Skin epidermis (tissue), 12 donors: ENCODE data around the gene PGAM2.

Experiments used
- H3K27ac ChIP-seq, 21 experiments: fragments of 200-600 bp; sonication (generic) in 11 of 21; one replicate each; pipeline ENCODE4 v1.5.0; 2020; ENCODE audit warnings: mild to moderate bottlenecking in 3 of 21, inconsistent platforms in 2 of 21, moderate library complexity in 2 of 21
- H3K4me3 ChIP-seq, 7 experiments: fragments of 200-600 bp; sonication (generic) in 2 of 7; one replicate each; pipeline ENCODE4 v1.5.0; 2020; ENCODE audit warnings: inconsistent platforms in 2 of 7, mild to moderate bottlenecking in 2 of 7, moderate library complexity in 1 of 7

PGAM2 gene

DNA sequence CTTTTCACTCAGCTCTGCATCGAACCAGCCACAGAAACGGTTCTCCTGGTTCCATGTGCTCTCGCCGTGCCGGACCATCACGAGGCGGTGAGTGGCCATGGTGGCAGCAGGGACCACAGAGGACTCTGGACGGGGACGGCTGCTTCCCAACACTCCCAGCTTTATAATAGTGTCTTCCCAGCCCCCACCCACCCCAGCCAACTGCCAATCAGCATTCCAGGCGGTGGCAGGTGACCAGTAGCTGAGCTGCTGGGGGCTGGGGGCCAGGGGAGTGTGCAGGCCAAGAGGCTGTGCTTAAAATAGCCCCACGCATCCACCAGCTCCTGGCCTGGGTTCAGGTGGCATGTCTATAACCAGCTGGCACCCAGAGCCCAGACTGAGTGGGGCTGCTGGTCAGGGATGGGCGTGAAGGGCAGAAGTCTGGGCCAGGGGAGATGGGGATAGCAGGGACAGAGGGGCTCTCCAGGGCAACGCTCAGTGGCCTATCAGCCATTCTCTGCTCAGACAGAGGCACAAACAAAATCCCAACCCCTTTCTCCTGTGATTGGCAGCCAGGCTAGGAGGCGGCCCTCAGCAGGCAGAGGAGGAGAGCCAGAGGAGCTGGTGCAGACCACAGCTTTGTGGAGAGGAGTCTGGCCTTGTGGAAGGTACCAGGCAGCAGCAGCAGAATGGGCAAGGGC lies at the start of gene PGAM2:
PGAM2 (minus strand) TSS at position 137 of the 680 bp plus-strand sequence; CDS start at position 99, 38 bp downstream.
- H3K27ac ChIP-seq = peak within 1 kb of the TSS in 1 of 21 experiments; percentile 35
- no peak within 1 kb of the TSS for H3K4me3 ChIP-seq

- H3K4me3 ChIP-seq = no peak overlapping the region
- no peak overlapping the region for H3K27ac ChIP-seq
These were observed 49.4 kb upstream of the PGAM2 start for GRCh38 chr7:44114586-44115310.

GRCh38 chr7:44113764-44114354 lies 48.5 kb upstream of the PGAM2 start:
- H3K27ac ChIP-seq = no peak overlapping the region

DNA sequence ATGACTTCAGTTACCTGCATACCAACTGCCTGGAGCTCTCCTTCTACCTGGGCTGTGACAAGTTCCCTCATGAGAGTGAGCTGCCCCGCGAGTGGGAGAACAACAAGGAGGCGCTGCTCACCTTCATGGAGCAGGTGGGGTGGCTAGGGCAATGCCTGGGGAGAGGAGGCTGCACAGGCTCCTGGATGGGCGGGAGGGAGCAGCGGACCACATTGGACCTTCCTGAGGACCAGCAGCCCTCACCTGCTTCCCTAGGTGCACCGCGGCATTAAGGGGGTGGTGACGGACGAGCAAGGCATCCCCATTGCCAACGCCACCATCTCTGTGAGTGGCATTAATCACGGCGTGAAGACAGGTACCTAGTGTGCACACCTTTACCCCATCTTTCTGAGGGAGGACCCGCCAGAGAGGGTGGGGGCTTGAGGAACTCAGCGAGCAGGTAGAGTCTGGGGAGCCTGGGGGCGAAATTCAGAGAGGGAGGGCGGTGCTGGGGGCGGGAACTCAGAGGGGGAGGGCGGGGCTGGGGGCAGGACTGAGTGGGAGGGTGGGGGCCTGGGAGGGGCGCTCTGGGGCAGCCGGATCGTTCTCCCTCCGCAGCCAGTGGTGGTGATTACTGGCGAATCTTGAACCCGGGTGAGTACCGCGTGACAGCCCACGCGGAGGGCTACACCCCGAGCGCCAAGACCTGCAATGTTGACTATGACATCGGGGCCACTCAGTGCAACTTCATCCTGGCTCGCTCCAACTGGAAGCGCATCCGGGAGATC lies 47.8 kb upstream of the PGAM2 start:
- Histone ChIP-seq H3K27ac (no peak overlapping the region), H3K4me3 (no peak overlapping the region)

More at GRCh38 chr7:44113764-44114354, 48.5 kb upstream of the PGAM2 start:
- no peak overlapping the region for H3K4me3 ChIP-seq

GRCh38 chr7:44112231-44112996 lies 47.0 kb upstream of the PGAM2 start:
- Histone ChIP-seq H3K27ac (no peak overlapping the region), H3K4me3 (no peak overlapping the region)

DNA sequence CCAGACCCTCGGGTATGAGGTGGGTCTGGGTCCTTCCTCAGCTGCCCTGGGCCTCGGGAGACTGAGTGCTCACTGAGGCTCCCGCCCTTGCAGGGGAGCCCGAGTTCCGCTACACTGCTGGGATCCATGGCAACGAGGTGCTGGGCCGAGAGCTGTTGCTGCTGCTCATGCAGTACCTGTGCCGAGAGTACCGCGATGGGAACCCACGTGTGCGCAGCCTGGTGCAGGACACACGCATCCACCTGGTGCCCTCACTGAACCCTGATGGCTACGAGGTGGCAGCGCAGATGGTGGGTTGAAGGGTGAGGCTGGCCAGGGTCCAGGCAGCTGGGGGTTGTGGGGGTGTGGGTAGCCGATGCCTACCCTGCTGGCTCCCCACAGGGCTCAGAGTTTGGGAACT lies 46.4 kb upstream of the PGAM2 start:
- no peak overlapping the region for H3K4me3 ChIP-seq
- no peak overlapping the region for H3K27ac ChIP-seq

DNA sequence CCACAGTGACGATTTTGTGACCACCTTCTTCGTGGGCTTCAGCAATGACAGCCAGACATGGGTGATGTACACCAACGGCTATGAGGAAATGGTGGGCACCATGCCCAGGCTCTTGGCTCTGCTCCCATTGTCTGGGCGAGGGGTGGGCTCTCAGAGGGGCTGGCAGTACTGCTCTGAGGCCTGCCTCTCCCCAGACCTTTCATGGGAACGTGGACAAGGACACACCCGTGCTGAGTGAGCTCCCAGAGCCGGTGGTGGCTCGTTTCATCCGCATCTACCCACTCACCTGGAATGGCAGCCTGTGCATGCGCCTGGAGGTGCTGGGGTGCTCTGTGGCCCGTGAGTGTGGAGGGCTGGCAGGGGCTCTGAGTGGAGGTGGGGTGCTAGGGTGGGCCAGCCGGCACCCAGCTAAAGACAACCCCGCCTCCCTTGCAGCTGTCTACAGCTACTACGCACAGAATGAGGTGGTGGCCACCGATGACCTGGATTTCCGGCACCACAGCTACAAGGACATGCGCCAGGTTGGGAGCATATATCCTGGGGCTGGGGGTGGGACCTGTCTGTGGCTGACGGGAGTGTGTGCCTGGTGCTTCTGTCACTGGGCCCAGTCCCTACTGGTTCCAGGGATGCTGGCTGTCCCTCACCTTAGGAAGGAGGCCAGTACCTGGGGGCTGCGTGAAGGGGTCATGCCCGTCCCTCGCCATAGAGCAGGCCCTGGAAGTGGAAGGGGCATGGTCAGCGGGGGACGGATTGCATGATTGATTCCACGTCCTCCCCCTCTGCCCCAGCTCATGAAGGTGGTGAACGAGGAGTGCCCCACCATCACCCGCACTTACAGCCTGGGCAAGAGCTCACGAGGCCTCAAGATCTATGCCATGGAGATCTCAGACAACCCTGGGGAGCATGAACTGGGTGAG lies 45.6 kb upstream of the PGAM2 start:
- peak overlapping the region in 3 of 21 experiments; percentile 7 to 21 (median 11) for H3K27ac ChIP-seq
- H3K4me3 ChIP-seq = no peak overlapping the region

GRCh38 chr7:44109991-44110390 lies 44.6 kb upstream of the PGAM2 start:
- Histone ChIP-seq H3K4me3 (no peak overlapping the region), H3K27ac (peak overlapping the region in 2 of 21 experiments; percentile 11 to 18)

GRCh38 chr7:44108768-44109750 lies 43.7 kb upstream of the PGAM2 start:
- Histone ChIP-seq H3K27ac (peak overlapping the region in 5 of 21 experiments; percentile 6 to 47 (median 25)), H3K4me3 (no peak overlapping the region)

- H3K4me3 ChIP-seq = no peak overlapping the region
- H3K27ac ChIP-seq = peak overlapping the region in 9 of 21 experiments; percentile 25 to 99 (median 83)
These were observed 42.8 kb upstream of the PGAM2 start for GRCh38 chr7:44107961-44108767.

- peak overlapping the region in 5 of 7 experiments; percentile 4 to 58 (median 44) for H3K4me3 ChIP-seq
- H3K27ac ChIP-seq = peak overlapping the region in 14 of 21 experiments; percentile 28 to 99 (median 90)
These were observed 42.0 kb upstream of the PGAM2 start for GRCh38 chr7:44107116-44107960.

GRCh38 chr7:44106311-44107065 lies 41.1 kb upstream of the PGAM2 start:
- H3K4me3 ChIP-seq = peak overlapping the region in 6 of 7 experiments; percentile 42 to 60 (median 48)
- H3K27ac ChIP-seq = peak overlapping the region in 18 of 21 experiments; percentile 25 to 99 (median 90)

DNA sequence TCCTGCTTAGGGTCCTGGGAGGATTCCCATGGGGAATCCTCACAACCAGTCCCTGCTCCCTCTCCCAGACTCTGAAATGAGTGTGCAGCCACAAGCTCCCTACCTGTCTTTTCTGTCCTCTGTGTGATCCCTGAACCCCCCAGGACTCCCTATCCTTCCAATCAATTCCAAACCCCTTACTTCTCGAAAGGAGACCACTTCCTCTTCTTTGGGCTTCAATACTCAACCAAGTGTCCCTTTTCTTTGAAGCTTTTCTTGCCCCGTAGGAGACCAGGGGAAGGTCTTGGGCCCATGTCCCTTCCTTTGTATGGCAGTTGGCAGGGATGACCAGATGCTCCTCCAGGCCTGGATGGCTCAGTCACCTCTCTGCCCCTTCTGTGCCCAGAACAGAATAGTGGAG lies 40.5 kb upstream of the PGAM2 start:
- Histone ChIP-seq H3K27ac (peak overlapping the region in 20 of 21 experiments; percentile 81 to 99 (median 90)), H3K4me3 (peak overlapping the region; percentile 42 to 60 (median 44))
